Spleen (tissue), 11 donors: ENCODE data around the gene RPTOR. TPM values are rescaled to one million over a fixed set of nuclear protein-coding genes. Genes with fewer than 3 reads are reported as not detected.

ENCODE experiments used
- DNase-seq: peaks from one replicate; pipeline ENCODE4 v3.0.0-alpha.2; 2020
- H3K27ac ChIP-seq, 8 donors: fragments of 200-600 bp; sonication (generic) in 7 of 8; 1 replicate in 4 of 8; 2 replicates in 4 of 8; pipeline versions ENCODE4 v1.5.0 to v1.8.0; 2016 to 2021; ENCODE audit warnings: inconsistent platforms in 4 of 8, mild to moderate bottlenecking in 4 of 8, moderate library complexity in 1 of 8
- H3K27me3 ChIP-seq, 7 donors: fragments of 200-600 bp; sonication (generic) in 6 of 7; replicated peaks in 1 of 7; 1 replicate in 4 of 7; 2 replicates in 3 of 7; pipeline versions ENCODE4 v1.5.0 to v1.8.0; 2016 to 2021; ENCODE audit warnings: inconsistent platforms in 3 of 7, mild to moderate bottlenecking in 1 of 7
- H3K36me3 ChIP-seq, 6 donors: fragments of 200-600 bp; sonication (generic) in 5 of 6; 1 replicate in 4 of 6; 2 replicates in 2 of 6; pipeline versions ENCODE4 v1.5.0 to v1.8.0; 2016 to 2021; ENCODE audit warnings: inconsistent platforms in 2 of 6
- H3K4me1 ChIP-seq, 6 donors: fragments of 200-600 bp; sonication (generic) in 5 of 6; 1 replicate in 3 of 6; 2 replicates in 3 of 6; pipeline versions ENCODE4 v1.5.0 to v1.8.0; 2016 to 2021; ENCODE audit warnings: inconsistent platforms in 3 of 6
- H3K4me3 ChIP-seq, 8 donors: fragments of 200-600 bp; sonication (generic) in 7 of 8; 1 replicate in 4 of 8; 2 replicates in 4 of 8; pipeline versions ENCODE4 v1.5.0 to v1.8.0; 2016 to 2021; ENCODE audit warnings: inconsistent platforms in 4 of 8, mild to moderate bottlenecking in 4 of 8, moderate library complexity in 2 of 8
- H3K9me3 ChIP-seq, 8 donors: fragments of 200-600 bp; sonication (generic) in 7 of 8; 1 replicate in 4 of 8; 2 replicates in 4 of 8; pipeline versions ENCODE4 v1.5.0 to v1.8.0; 2016 to 2021; ENCODE audit warnings: inconsistent platforms in 4 of 8
- CTCF ChIP-seq, 11 experiments: fragments of 200-600 bp in 7 of 11; fragments of 450-650 bp in 4 of 11; sonication (generic) in 4 of 11; IDR thresholded peaks in 8 of 11; conservative IDR thresholded peaks in 3 of 11; 1 replicate in 7 of 11; 2 replicates in 4 of 11; pipeline versions ENCODE4 v1.4.0 to v1.8.0; 2016 to 2021; ENCODE audit warnings: antibody characterized with exemption in 11 of 11, inconsistent platforms in 4 of 11, mild to moderate bottlenecking in 1 of 11
- POLR2A ChIP-seq, 3 donors: fragments of 450-650 bp; IDR thresholded peaks; one replicate each; pipeline ENCODE4 v1.5.1; 2017; ENCODE audit warnings: antibody characterized with exemption in 3 of 3, mild to moderate bottlenecking in 1 of 3
- POLR2AphosphoS5 ChIP-seq, 3 donors: sonication (generic); formaldehyde crosslinking; IDR thresholded peaks; one replicate each; pipeline ENCODE4 v1.5.1; 2017; ENCODE audit warnings: antibody characterized with exemption in 3 of 3
- WGBS, 5 donors: extraction: QIAGEN DNeasy Blood & Tissue Kit in 3 of 5; methylation state at CpG; one replicate each; pipeline versions ENCODE4 v1.1.5 to v1.1.7; 2013 to 2018; 5-methylcytosine and 5-hydroxymethylcytosine counted together
- intact Hi-C: fragments of 100-400 bp; cut with DNase I; formaldehyde crosslinking; loops from one replicate; pipeline ENCODE4 v1.15.0; 2023; ENCODE audit warnings: low total_unique reads
- polyA plus RNA-seq, 3 donors: library from polyadenylated mRNA; stranded (reverse); fragments of 200-250 nt; gene quantifications; one replicate each; pipeline ENCODE4 v1.2.1, GENCODE V29; 2013
- total RNA-seq, 7 donors: library from RNA; depleted of rRNA in 3 of 7; stranded (reverse); fragments of >200 nt in 3 of 7; fragmentation: NEBNext Ultra II Directional in 4 of 7; extraction: Animal tissue kit (Norgen Biotek cat#: 25700) in 4 of 7; gene quantifications; one replicate each; pipeline versions ENCODE4 v1.1.0 to v1.2.1, GENCODE V29; 2016 to 2021
- donor health status: healthy with polysubstance abuse.
- donor health status: DM: no; HTN: no; CAD: no; lungs with moderate emphysema.
- donor health status: DM: no; HTN: no; CAD: no.
- donor health status: Bipolar disorder and iron deficiency.
- donor health status: healthy.
- donor health status: DM: no; HTN: no; CAD: no.
- donor health status: DM: yes; HTN: yes; CAD: no.

The RPTOR gene
- total and polyA plus RNA-seq, 10 donors: 3.1 to 61.2 (median 40.7) TPM

DNA sequence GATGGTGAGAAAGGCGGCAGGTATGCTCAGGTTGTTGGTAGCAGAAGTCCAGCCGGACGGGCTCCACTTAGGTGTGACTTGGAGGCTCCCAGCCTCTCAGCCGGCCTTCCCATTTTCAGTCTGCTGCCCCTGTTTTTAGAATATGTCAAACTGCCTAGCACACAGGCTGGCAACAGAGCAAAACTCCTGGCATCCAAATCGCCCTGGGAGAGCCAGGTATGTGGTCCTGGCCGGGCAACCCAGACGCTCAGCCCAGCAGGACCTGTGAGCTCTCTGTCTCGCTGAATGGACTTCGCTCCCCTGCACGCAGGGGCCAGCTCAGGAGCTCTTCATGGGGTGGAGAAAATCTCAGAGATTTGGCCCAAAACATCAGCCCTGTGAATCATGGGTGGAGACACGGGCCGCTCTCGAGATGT lies 299.1 kb downstream of the RPTOR start:
- DNase-seq: peak; percentile 44
- intact Hi-C loops: no loop called here
- peaks cover 0 to 40% (median 14%) of the 10 kb centered on the region in 6 donors for H3K4me1 ChIP-seq
- no peaks in the 10 kb centered on the region for H3K9me3 ChIP-seq
- no peak overlapping the region for H3K4me3 ChIP-seq
- TF ChIP-seq POLR2A (IDR thresholded peaks at IDR 0.05) (no peak), CTCF (IDR thresholded peaks at IDR 0.05 in 8 of 11, conservative IDR thresholded peaks at IDR 0.05 in 3 of 11) (no peak), POLR2AphosphoS5 (IDR thresholded peaks at IDR 0.05) (no peak)
- 94 to 98% (median 95%) methylated on average over 11 to 13 of the region's 13 CpGs for WGBS, 5 donors
- H3K27me3 ChIP-seq: no peaks in the 10 kb centered on the region
- no peak overlapping the region for H3K27ac ChIP-seq
- H3K36me3 ChIP-seq: peaks cover 0 to 54% (median 10%) of the 10 kb centered on the region in 6 donors

GRCh38 chr17:80844418-80844990 lies 299.9 kb downstream of the RPTOR start:
- peaks cover 0 to 42% (median 14%) of the 10 kb centered on the region in 6 donors for H3K4me1 ChIP-seq
- peaks cover 0 to 54% (median 7%) of the 10 kb centered on the region in 6 donors for H3K36me3 ChIP-seq
- peak; percentile 51 for DNase-seq
- no peaks in the 10 kb centered on the region for H3K27me3 ChIP-seq
- no peak for TF ChIP-seq POLR2AphosphoS5 (IDR thresholded peaks at IDR 0.05)
- TF ChIP-seq POLR2A (IDR thresholded peaks at IDR 0.05): no peak
- no peak for TF ChIP-seq CTCF (IDR thresholded peaks at IDR 0.05 in 8 of 11, conservative IDR thresholded peaks at IDR 0.05 in 3 of 11)
- no peaks in the 10 kb centered on the region for H3K9me3 ChIP-seq
- no peak overlapping the region for H3K4me3 ChIP-seq
- 96 to 97% (median 96%) methylated on average over 25 of the region's 25 CpGs for WGBS, 5 donors
- intact Hi-C loops: no loop called here
- no peak overlapping the region for H3K27ac ChIP-seq

- Histone ChIP-seq H3K9me3 (no peaks in the 10 kb centered on the region), H3K4me3 (no peak overlapping the region), H3K36me3 (peaks cover 0 to 55% (median 7%) of the 10 kb centered on the region in 6 donors), H3K27ac (no peak overlapping the region), H3K4me1 (peaks cover 0 to 42% (median 14%) of the 10 kb centered on the region in 6 donors), H3K27me3 (no peaks in the 10 kb centered on the region)
- DNase-seq: peak; percentile 68
- intact Hi-C loops: no loop called here
- WGBS, 5 donors: 65 to 81% (median 71%) methylated on average over 30 to 31 of the region's 31 CpGs
- no peak for TF ChIP-seq CTCF (IDR thresholded peaks at IDR 0.05 in 8 of 11, conservative IDR thresholded peaks at IDR 0.05 in 3 of 11)
- peak in 1 of 3 donors; percentile 13 for TF ChIP-seq POLR2AphosphoS5 (IDR thresholded peaks at IDR 0.05)
These were observed 300.6 kb downstream of the RPTOR start for GRCh38 chr17:80845069-80845862.
